GM19043 (cell line): ENCODE data around the gene TJP1.
"Not testable (repeated sequence)": the region's sequence is repeated elsewhere in the genome, so short reads cannot be mapped to it uniquely, and the experiment has no call there.

Experiments
- ATAC-seq: cut with Tn5 transposase; IDR thresholded peaks from one replicate; pipeline ENCODE4 v1.9.1; 2021; ENCODE audit warnings: low read depth; ENCODE audit not compliant: unreplicated experiment

Gene TJP1

DNA sequence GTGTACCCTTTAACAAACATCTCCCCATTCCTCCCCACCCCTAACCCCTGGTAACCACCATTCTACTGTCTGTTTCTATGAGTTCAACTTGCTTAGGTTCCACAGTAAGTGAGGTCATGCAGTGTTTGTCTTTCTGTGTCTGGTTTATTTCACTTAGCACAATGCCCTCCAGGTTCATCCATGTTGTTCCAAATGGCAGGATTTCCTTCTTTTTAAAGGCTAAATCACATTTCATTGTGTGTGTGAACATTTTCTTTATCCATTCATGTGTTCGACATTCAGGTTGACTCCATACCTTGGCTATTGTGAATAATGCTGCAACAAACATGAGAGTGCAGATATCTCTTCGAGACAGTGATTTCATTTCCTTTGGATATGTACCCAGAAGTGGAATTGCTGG, 62.7 kb downstream of the TJP1 start:
- ATAC-seq = no peak

DNA sequence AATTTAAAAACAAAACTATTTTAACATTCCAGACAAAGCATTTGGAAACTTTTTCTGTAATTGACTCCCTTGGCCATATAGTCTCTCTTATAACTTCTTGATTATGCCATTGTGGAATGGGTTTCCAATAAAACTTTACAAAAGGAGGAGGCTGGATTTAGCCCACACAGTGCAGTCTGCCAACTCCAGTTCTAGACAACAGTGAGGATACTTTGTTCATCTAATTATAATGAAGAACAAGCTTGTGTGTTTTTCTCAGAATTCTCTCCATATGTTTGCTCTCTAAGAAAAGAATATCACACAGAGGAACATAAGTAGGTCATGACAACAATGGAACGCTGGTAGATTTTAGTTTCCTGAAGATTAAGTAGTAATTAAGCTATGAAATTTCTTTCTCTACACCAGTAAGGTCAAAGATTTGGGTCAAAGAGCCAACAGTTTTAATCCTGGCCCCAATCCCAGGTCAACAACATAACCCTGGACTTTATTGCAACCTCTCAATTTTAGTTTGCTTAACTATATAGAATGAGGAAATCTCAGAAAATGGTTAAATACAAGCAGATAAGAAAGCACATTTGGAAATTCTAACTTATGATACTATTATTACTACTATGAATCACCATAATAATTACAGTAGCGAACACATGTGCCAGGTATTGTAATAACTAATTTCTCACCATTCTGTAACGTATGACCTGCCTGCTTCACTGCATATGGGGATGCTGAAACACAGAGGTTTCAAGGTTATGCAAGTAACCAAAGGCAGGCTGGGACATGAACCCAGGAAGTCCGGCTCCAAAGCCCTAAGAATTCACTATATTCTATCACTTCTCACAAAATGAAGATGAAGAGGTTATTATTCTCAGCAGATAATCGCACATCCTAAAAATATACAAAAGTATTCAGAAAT, 65.7 kb downstream of the TJP1 start:
- no peak for ATAC-seq

DNA sequence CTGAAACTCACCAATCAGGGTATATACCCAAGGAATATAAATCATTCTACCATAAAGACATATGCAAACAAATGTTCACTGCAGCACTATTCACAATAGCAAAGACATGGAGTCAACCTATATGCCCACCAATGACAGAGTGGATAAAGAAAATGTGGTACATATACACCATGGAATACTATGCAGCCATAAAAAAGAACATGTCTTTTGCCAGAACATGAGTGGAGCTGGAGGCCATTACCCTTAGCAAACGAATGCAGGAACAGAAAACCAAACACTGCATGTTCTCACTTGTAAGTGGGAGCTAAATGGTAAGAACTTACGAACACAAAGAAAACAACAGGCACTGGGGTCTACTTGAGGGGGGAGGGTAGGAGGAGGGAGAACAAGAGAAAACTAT, 68.3 kb downstream of the TJP1 start:
- not testable (repeated sequence) for ATAC-seq

DNA sequence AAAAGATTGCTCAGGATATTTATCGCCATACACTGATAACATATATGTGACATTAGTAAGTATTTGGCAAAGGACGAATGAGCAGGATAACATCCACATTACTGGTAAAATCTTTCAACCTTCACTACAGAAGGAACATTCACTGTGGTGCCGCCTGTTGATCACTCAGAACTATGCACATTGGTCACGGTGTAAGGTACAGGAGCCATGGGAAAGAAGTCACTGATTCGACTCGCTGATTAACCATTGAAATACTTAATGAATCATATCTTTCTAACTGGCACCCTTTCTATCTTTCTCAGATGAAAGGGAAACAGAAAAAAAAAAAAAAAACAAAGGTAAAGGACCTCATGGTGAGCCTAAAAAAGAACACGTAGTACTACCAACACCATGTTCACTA, 68.8 kb downstream of the TJP1 start:
- no peak for ATAC-seq

DNA sequence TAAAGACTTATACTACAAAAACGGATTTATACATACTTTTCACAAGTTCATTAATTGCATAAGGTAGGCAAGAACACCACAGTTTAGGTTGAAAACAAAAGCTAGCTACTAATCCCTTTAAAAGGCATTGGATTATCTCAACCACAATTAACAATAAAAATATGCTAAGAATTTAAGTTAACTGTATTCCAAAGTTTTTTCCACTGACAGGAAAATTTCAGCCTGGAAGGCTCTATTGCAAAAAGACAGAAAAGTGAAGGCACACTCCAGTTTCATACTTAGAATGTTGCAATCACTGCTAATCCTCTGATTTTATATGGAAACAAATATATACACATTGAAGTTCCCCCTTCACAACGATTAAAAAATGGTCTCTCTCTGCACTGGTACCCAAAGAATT, 71.5 kb downstream of the TJP1 start:
- ATAC-seq = no peak

DNA sequence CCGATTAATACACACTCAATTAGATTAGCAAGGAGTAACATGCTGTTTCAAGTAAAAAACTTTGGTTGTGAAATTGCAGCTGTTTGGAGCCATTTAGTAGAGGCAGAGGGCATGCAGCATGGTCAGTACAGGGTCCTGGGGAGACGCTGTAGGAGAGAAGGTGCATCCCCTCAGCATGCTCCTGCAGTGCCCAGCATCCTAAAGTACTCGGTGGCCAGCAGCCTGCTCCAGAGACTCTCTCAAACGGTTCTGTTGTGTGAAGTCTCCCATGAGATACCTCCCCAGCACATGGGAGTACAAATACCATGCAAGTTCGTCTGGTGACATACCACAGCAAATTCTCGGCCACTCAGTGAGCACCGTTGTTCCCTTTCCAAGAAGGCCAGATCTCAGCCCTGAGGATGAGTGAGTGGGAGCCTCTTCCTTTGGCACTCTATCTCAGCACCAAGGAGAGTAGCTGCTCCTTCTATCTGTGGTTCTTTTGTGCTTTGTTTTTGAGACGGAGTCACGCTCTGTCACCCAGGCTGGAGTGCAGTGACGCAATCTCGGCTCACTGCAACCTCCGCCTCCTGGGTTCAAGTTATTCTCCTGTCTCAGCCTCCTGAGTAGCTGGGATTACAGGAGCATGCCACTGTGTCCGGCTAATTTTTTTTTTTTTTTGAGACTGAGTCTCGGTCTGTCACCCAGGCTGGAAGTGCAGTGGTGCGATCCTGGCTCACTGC, 72.7 kb downstream of the TJP1 start:
- no peak for ATAC-seq

DNA sequence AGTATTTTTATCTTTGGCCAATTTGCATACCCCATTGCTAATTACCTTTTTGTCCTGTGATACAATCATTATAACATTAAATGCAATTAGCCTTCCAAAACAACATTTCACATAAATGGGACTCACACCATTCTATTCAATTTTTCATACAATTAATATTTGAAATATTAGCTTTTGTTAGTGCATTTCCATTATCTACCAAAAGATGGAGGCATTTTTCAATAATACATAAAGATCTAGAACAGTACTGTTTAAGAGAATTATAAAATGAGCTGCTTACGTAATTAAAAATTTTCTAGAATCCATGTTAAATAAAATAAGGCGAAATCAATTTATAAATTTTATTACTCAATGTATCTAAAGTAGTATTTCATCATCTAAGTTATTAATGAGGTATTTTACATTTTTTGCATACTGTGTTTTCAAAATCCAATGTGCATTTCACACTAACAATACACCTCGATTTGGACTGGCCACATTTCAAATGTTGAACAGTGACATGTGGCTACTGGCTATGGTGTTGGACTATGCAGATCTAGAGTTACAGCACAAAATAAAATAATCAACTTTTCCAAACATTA, 74.3 kb downstream of the TJP1 start:
- no peak for ATAC-seq

DNA sequence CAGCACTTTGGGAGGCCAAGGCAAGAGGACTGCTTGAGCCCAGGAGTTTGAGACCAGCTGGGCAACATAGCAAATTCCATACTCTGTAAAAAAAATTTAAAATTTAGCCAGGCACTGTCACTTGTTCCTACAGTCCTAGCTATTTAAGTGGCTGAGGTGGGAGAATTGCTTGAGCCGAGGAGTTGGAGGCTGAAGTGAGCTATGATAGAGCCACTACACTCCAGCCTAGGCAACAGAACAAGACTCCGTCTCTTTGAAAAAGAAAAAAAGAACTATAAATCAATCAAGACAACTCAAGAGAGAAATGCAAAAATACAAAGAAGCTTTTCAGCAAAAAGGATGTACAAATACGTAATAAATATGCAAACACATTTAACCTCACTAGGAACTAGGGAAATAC, 78.8 kb downstream of the TJP1 start:
- no peak for ATAC-seq

DNA sequence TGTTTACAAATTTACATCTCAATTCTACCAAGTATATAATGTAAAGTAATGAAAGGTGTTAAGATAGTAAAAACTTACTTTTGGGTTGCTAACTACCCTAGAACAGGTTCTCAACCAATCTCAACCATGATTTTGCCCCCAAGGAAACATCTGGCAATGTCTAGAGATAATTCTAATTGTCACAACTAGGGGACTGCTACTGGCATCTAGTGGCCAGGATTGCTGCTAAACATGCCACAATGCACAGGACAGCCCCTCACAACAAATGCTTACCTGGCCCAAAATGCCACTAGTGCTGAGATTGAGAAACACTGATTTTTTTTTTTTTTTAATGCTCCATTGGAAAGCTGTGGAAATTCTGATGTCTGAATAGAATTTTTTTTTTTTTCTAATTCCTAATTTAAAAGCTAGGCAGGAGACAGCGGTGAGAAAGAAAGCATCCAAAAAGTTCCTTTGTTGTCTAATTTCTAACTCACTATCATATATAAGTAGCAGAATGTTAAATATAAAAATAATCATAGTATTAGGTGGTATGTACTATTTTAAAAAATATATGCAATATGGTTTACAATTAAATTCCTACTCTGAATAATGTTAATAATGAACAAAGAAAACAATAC, 81.5 kb downstream of the TJP1 start:
- no peak for ATAC-seq

DNA sequence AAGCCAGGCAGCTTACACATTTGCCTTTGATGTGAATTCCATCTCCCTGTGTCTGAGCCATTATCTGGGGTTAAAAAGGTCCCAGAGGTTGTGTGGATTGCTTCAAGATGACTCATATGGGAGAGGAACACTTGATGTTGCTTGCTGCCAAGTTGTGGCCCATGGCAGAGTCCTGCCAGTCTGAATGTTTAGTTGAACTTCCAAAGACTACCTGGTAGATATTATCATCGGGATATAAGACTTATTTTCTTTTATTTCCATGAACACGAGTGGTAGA, 85.6 kb downstream of the TJP1 start:
- no peak for ATAC-seq

DNA sequence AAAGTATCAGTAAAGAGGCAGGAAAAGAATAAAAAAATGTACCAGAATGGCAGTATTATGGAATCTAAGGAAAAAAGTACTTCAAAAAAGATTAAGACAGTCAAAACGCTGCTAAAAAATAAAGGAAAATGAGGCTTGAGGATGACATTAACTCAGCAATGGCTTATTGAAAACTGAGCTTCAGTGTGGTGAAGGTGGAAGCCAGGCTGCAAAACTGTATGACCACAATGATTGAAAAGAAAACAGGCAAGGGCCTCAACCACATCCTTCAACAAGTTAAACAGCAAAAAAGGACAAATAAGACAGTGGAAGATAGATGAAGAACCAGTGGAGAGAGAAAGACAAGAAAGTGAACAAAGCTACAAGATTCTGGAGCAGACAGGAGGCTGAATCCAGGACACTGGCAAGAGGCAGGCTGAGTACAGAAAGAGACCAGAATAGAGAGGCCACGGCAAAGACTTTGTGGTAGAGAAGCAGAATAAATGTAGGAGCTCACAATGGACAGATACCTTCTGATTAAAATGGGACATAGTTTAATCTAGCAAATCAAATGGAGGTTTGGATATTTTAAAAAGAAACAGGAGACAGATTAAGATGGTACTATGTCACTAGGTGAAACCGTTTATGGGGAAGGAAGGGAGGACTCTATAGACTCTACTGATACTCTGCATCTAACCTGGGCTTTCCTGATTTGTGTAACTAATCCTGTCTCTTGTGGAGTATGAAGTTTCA, 86.1 kb downstream of the TJP1 start:
- ATAC-seq = no peak

DNA sequence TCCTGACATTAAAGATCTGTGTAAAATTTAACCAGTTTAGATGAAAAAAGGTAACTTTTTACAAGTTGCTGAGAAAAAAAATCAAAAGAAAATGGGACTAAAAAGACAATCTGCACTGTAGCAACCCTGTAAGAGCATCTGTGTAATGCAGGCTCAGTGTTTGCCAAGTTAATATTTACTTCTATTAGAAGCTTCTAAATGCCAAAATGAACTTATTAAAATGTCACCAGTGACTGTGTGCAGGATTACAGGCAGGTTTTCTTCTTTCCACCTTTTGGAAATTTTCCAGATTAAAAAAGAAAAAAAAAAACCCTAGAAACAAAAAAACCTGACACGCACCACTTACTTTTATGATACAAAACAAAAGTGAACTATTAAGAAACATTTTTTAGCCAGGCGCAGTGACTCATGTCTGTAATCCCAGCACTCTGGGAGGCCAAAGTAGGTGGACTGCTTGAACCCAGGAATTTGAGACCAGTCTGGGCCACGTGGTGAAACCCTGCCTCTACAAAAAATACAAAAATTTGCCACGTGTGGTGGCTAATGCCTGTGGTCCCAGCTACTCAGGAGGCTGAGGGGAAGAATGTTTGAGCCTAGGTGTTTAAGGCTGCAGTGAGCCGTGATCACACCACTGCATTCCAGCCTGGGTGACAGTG, 87.2 kb downstream of the TJP1 start:
- no peak for ATAC-seq

DNA sequence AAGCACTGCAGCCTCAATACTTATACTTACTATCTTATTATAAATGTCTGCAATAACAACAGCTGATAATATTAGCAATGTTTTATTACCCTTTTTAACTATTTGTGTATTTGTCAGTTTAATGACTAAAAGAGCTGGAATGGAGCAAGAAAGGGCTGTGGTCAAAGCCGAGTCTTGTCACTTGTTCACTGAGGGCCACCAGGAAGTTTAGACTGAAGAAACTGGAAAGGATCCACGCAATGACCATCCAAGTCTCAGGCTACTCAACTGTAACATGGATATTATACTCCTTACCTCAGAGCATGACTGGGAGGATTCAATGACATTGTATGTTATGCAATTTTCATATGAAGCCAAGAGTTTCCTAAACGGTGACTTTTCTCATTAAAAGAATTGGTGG, 90.4 kb downstream of the TJP1 start:
- no peak for ATAC-seq

DNA sequence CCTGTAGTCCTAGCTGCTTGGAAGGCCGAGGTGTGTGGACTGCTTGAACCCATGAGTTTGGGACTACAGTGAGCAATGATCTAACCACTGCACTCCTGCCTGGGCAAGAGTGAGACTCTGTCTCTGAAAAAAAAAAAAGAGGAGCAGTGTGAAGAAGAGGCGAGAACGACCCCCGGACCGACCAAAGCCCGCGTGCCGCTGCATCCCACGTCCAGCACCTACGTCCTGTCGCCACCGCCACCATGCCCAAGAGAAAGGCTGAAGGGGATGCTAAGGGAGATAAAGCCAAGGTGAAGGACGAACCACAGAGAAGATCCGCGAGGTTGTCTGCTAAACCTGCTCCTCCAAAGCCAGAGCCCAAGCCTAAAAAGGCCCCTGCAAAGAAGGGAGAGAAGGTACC, 91.8 kb downstream of the TJP1 start:
- not testable (repeated sequence) for ATAC-seq

DNA sequence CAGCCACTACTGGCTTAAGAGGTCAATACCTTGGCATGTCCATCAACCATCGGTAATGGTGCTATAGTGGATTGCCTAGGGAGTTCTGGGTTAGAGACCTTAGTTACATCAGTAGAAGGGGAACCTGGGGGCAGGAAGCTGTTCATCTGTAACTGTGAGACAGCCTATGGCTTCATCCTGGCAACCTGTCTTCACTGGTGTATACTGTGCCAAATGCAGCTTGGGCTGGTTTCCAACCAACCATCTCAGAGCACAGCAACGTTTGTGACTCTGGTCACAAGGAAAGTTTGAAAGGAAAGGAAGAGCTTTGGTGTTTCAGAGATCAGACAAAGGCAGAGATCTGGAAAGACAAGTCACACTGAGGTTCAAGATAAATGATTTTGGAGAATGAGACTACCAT, 93.8 kb downstream of the TJP1 start:
- no peak for ATAC-seq

DNA sequence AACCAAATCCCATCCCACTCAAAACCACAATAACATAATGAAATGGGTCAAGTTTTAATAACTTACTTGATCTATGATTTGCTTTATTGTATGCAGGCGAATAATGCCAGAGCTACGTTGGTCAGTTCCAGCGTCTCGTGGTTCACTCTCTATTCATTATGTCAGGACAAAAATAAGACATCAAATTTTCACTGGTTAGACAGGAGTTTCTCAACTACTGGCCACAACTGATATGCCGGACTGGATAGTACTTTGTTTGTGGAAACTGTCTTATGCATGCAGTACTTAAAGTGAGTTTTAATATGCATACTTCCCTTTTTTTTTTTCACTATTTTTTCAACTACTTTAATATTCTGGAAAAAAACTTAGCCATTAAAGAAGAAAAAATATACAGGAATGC, 94.4 kb downstream of the TJP1 start:
- ATAC-seq = no peak

DNA sequence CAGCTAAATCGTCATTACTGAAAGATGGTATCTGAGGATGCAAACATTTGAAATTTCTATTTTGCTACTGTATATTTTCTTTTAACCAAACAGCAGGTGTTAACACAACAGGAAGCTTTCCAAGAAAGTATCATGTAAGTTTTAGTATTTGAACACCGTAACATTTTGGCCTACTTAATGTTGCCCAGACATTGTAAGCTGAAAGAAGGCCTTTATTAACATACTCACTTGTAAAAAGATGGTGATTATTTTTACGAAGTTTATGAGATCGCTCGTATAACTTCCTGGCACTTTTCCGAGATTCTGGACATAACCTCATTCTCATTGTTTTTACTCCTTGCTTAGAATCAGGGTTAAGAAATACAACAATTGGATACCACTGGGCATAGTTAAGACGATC, 95.7 kb downstream of the TJP1 start:
- ATAC-seq = no peak

DNA sequence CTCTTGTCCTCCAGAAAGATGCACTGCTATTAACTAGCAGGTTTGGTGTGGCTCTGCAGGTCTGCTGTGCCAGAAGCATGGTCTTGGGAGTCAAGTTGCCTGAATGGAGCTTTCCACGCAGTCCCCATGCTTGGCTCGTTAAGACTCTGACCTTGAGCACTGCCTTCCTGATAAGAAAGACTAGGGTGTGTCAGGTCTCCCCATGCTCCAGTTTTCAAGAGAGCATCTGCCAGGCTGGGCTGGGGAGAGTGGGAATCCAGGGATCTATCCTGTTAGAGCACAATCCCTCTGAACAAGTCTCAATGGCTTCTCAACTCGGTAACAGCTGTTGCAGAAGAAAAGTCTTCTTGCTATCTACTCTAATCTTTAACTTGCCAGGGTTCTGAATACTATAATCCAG, 98.2 kb downstream of the TJP1 start:
- ATAC-seq = no peak

DNA sequence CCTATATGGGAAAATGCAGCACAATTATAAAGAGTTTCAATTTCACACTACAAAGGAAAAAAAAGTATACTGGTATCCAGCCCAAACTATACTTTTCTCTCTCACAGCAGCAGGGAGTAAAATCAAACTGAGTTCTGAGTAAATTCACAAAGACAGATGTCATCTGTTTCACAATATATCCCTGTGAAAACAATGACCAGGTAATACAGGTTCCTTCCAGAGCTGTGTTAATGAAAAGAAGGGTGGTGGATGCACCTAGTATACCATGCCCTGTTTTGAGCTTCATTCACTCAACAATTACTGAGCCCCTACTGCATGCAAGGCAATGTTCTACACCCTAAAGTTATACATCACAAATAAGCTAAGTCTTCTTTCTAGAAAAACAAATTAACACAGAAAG, 108.5 kb downstream of the TJP1 start:
- no peak for ATAC-seq

DNA sequence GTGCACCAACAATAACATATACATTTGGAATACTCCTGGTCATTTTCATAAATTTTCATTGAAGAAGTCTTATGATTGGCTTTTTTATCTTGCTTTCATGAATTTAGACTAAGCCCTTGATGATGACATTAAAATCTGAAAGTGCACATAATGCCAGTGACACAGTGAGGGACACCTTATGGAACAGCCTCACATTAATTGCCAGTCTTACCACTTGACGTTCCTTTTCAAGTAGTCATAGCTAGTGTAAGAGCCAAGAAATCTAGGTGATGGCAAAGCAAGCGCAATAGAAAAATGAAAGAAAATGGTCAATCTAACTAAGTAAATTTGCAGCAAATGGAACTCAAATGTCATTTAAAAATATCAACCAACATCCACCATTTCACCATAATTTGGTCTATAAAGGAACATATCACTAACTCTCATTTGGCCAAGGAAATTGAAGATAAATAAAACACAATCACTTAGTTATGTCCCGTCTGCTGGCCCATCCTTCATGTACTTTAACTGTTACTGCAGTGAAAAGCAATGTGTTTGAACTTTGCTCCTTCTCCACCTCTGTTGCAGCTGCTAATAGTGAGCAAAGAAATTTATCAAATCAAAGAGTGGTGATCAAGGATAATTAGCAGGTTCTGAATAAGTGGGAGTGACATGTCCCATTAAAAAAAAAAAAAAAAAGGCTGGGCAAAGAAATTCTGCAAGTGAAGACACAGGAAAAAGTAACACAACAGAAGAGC, 110.0 kb downstream of the TJP1 start:
- ATAC-seq = no peak
